ENCODE results near the gene RUNX2. TPM values are rescaled to one million over a fixed set of nuclear protein-coding genes. Genes with fewer than 3 reads are reported as not detected.

Gene RUNX2
- total and polyA plus RNA-seq, 10 of the 15 experiments (the other 5 are each of a cell fraction or from before 2014, with no cell fraction given), result 0.01 to 0.77 (median 0.15) TPM; not detected in 3

- TF ChIP-seq USF2 (IDR thresholded peaks at IDR 0.05; ENCODE audit: borderline replicate concordance, low read depth, low read length) (no peak; the same call in 1 of the 2 replicates), ATF3 (IDR thresholded peaks at IDR 0.05; ENCODE audit: borderline replicate concordance, extremely low read depth, low read depth, low read length) (no peak; the same call in 1 of the 2 replicates), MTA2 (IDR thresholded peaks at IDR 0.05; ENCODE audit: low read depth) (peak; percentile 82), CBX5 (IDR thresholded peaks at IDR 0.05; ENCODE audit: low read depth) (0 out of 2 replicates have a peak, but pooled peaks have one; percentile 70), BHLHE40 (IDR thresholded peaks at IDR 0.05; ENCODE audit: borderline replicate concordance in 1 of 2, low read depth in 2 of 2, low read length in 1 of 2) (peak; percentile 84), PAX5 (IDR thresholded peaks at IDR 0.05; ENCODE audit: borderline replicate concordance, low read depth, low read length) (peak; percentile 99), RB1 (IDR thresholded peaks at IDR 0.05; ENCODE audit: borderline replicate concordance) (no peak), EGR1 (IDR thresholded peaks at IDR 0.05; ENCODE audit: borderline replicate concordance in 1 of 2, low read depth in 2 of 2, low read length in 2 of 2) (peak in 1 of 2 experiments; percentile 79; a peak in 2 of 3 replicates), BACH1 (IDR thresholded peaks at IDR 0.05; ENCODE audit: borderline replicate concordance) (peak; percentile 72; the same call in 1 of the 2 replicates), RAD51 (IDR thresholded peaks at IDR 0.05) (no peak), PKNOX1 (IDR thresholded peaks at IDR 0.05) (peak; percentile 86), DPF2 (IDR thresholded peaks at IDR 0.05) (peak; percentile 94)
- TF ChIP-seq, protein P1, sequence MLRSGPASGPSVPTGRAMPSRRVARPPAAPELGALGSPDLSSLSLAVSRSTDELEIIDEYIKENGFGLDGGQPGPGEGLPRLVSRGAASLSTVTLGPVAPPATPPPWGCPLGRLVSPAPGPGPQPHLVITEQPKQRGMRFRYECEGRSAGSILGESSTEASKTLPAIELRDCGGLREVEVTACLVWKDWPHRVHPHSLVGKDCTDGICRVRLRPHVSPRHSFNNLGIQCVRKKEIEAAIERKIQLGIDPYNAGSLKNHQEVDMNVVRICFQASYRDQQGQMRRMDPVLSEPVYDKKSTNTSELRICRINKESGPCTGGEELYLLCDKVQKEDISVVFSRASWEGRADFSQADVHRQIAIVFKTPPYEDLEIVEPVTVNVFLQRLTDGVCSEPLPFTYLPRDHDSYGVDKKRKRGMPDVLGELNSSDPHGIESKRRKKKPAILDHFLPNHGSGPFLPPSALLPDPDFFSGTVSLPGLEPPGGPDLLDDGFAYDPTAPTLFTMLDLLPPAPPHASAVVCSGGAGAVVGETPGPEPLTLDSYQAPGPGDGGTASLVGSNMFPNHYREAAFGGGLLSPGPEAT (IDR thresholded peaks at IDR 0.05; ENCODE audit: low read depth), result peak; percentile 63
- TF ChIP-seq, protein P2, sequence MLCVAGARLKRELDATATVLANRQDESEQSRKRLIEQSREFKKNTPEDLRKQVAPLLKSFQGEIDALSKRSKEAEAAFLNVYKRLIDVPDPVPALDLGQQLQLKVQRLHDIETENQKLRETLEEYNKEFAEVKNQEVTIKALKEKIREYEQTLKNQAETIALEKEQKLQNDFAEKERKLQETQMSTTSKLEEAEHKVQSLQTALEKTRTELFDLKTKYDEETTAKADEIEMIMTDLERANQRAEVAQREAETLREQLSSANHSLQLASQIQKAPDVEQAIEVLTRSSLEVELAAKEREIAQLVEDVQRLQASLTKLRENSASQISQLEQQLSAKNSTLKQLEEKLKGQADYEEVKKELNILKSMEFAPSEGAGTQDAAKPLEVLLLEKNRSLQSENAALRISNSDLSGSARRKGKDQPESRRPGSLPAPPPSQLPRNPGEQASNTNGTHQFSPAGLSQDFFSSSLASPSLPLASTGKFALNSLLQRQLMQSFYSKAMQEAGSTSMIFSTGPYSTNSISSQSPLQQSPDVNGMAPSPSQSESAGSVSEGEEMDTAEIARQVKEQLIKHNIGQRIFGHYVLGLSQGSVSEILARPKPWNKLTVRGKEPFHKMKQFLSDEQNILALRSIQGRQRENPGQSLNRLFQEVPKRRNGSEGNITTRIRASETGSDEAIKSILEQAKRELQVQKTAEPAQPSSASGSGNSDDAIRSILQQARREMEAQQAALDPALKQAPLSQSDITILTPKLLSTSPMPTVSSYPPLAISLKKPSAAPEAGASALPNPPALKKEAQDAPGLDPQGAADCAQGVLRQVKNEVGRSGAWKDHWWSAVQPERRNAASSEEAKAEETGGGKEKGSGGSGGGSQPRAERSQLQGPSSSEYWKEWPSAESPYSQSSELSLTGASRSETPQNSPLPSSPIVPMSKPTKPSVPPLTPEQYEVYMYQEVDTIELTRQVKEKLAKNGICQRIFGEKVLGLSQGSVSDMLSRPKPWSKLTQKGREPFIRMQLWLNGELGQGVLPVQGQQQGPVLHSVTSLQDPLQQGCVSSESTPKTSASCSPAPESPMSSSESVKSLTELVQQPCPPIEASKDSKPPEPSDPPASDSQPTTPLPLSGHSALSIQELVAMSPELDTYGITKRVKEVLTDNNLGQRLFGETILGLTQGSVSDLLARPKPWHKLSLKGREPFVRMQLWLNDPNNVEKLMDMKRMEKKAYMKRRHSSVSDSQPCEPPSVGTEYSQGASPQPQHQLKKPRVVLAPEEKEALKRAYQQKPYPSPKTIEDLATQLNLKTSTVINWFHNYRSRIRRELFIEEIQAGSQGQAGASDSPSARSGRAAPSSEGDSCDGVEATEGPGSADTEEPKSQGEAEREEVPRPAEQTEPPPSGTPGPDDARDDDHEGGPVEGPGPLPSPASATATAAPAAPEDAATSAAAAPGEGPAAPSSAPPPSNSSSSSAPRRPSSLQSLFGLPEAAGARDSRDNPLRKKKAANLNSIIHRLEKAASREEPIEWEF (IDR thresholded peaks at IDR 0.05; ENCODE audit: insufficient replicate concordance, low read depth, low read length), result no peak
- TF ChIP-seq, protein P3, sequence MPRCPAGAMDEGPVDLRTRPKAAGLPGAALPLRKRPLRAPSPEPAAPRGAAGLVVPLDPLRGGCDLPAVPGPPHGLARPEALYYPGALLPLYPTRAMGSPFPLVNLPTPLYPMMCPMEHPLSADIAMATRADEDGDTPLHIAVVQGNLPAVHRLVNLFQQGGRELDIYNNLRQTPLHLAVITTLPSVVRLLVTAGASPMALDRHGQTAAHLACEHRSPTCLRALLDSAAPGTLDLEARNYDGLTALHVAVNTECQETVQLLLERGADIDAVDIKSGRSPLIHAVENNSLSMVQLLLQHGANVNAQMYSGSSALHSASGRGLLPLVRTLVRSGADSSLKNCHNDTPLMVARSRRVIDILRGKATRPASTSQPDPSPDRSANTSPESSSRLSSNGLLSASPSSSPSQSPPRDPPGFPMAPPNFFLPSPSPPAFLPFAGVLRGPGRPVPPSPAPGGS (IDR thresholded peaks at IDR 0.05; ENCODE audit: borderline replicate concordance, insufficient read depth, low read depth, low read length, poor library complexity, severe bottlenecking), result peak; percentile 90
These were observed 382.2 kb downstream of the RUNX2 start (continued) for GRCh38 chr6:45710304-45710821.
